Activated CD4-positive, alpha-beta T cell treated with anti-CD3 and anti-CD28 coated beads for 1 hour (primary cell): ENCODE data around the gene STARD3.

ENCODE experiments used
- DNase-seq: peaks from one replicate; pipeline ENCODE4 v3.0.0-alpha.2; 2020

STARD3 gene

DNA sequence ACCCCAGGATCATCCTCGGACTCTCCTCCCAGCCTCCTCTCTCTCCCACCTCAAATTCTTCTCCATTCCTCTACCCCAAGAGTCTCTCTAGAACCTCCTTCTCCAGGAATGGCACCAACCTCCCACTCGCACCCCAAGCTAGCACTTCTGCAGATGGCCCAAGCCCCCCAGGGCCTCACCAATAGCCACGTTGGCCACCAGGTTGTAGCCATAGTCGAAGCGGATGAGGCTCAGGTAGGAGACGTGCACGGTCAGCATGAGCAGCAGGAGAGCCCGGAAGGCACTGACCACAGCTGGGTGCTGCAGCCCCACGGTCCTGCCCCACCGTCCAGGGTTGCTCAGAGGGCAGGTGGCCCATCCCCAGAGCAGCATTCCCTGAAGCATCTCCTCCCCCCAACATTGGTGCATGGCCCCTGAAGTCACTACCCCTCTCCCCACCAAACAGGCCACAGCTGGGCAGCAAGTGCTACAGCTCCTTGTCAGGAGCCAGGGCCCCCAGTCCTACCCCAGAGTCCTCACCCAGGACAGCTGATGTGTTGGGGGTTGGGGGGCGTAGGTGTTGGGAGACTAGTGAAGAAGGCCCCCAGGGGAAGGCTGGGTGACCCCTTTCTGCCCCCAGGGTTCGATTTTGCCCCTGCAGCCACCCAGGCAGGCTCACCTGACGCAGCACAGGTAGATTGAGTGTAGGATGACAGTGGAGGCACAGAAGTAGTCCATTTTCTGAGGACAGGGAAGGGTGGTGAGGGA, 36.6 kb downstream of the STARD3 start:
- no peak for DNase-seq

GRCh38 chr17:39674179-39674578, 37.2 kb downstream of the STARD3 start:
- no peak for DNase-seq

DNA sequence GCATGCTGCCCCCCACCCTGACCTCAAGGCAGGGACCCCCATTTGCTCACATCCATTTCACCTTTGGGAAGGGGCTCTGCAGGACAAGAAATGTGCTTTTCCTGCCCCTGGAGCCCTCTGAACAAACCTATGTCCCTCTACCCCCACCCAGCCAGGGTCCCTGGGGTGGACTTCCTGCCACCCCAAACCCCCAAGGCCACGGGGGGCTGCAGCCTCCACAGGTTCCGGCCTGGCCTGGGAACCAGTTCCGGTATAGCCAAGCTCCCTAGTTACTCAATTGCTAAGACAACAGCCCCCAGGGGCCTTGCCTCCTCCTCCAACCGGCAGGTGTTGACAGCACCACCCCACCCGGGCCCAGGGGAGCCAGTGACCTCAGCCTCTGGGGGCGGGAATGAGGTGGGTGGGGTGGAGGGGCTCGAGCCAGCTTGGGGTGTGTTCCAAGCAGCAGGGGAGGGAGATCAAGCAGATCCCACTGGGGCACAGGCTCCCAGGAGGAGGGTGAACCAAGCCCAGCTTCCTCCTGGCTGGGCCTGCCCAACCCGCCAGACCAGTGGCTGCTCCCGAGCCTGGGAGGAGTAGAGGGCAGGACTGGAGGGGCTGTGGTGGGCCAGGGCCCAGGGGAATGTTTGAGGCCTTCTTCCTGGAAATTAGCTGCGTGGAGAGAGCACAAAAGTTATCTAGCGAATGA, 37.9 kb downstream of the STARD3 start:
- DNase-seq, result no peak

DNA sequence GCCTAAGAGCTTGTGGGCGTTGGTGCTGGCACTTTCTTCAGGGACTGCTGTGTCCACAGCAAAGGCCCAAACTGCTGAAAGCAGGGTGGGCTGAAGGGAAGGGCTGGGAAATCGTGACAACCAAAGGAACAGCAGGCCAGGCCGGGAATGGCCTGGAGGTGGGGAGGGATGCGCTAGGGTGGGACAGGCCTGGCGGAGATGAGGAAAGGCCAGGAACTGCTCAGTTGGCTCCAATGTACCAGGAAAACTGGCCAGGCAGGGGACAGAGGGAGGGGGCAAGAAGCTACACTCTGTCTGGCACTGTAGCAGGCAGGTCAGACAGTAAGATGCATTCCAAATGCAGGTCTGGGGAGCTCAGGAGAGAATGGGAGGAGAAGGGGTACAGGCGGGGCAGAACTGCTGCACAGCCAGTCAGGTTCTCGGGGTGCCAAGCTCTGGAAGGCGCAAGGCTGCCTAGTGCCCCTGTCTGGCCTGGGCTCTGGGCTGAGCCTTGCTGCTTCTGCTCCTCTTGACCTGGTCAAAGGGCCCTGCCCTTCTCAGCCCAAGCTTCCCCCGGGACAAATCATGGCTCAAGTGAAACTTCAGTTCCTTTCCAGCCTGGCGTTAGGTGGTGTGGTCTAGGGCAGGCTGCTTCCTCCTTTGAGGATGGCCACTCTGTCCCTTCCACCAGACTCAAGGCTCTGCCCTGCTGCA, 38.6 kb downstream of the STARD3 start:
- no peak for DNase-seq

DNA sequence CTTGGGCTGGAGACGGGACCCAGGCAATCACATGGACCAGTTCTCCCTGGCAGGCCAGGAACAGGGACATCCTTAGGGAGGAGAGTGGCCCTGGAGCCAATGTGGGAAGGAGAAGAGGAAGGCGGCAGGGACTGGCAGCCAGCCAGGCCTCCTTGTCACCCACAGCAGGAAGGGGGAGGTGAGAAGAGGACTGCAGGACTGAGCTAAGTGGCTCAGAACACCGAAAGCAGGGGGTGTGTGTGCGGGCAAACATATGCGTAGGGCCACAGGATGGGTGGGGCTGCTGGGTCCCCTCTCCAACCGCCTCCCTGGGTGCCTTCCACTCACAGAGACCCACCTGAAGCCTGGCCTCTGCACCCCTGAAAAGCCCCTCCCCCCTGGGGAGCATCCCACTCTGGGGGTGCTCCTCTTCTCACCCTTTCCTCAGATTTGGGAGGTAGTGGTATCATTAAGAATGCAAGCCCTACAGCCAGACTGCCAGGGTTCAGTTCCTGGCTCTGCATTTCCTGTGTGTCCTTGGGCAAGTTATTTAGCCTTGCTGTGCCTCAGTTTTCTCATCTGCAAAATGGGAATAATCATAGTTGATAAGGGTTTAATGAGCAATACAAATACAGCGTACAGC, 39.4 kb downstream of the STARD3 start:
- no peak for DNase-seq

GRCh38 chr17:39677072-39677471, 40.1 kb downstream of the STARD3 start:
- DNase-seq, result no peak

- DNase-seq, result no peak
These were observed 40.8 kb downstream of the STARD3 start for GRCh38 chr17:39677542-39678339.

DNA sequence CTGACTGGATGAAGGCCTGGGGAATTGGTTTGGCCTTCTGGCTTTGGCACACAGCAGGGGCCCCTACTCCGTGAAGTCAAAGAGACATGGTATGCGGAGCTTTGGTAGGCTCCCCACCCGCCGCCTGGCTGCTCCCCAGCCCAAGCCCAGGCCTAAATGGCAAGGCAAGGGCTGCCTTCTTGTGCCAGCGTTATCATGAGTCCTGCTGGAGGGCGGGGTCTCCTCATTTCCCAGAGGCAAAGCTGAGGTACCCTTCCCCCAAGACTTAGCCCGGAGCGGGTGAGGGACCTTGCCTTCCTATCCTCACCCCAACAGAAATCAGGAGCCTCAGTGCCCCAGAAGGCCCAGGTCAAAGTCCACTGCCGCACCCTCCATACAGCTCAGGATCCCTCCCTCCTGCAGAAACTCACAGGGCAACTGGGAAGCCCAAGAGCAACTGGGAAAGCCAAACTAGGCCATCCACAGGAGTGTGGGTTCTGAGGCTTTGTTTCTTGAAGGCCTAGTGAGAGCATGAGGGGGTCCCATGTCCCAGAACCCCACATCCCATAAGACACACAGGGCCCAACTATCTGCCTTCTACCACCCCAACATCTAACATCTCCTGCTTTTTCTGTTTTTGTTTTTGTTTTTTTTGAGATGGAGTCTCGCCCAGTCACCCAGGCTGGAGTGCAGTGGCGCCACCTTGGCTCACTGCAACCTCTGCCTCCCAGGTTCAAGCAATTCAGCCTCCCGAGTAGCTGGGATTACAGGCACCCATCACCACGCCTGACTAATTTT, 41.6 kb downstream of the STARD3 start:
- DNase-seq, result no peak

DNA sequence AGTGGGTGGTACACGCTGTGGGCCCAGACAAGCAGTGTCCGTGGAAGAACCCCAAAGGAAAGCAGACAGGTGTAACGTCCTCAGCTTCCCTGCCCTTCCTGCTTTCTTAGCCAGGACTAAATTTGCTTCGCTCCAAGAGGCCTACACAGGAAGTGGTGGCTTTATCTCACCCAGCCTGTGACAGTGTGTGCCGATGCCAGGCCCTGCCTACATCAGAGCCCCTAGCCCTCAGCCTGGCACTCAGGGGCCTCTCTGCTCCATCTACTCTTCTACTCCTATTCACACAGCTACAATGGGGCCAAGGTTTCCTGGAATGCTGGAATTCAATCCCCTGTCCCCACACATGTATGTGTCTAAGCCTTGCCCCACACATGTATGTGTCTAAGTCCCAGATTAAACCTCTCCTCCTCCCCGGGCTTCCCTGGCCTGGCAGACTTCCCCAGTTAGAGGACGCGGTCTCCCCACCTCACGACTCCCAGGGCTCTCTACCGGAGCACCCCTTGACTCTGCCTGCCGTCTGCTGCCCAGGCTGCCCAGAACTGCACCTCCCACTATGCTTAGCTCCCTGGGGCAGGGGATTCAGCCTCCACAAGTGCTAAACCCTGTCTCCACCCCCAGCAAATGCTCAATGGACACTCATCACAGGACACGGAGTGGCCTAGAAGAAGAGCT, 42.7 kb downstream of the STARD3 start:
- no peak for DNase-seq

- DNase-seq, result no peak
These were observed 46.5 kb downstream of the STARD3 start for GRCh38 chr17:39683295-39683939.

DNA sequence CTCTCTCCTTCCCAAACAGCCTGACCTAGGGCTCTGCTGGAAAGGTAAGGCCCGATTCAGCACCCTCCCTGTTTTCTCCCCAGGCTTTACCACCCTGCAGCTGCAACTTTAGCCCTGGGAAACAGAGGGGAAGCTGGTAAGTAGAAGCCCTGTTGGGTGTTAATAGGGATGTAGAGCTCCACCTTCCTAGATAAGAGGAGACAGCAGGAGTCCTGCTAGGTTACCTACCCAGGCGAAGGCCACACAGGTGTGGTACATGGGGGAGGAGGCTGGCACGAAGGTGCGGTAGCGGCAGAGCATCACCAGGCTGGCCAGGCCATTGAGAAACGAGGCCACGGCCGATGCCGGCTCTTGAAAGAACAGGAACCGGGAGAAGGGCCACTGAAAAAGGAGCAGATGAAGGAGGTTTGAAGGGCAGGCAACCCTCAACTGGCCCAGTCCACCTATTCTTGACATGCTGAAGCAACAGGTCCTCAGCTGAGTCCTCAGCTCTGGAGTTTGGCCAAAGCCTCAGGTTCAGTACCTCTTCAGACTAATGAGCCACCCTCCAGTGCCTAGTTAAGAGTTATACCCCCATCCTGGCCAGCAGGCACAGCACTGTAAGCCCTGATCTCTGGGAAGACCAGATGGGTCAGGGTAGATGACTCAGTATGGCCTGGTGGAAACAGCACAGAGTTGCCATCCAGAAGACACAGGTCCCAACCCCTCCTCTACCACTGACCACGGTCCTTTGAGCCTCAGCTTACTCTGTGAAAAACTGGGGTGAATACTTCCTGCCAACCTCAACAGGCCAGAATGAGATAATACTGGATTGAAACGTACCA, 47.6 kb downstream of the STARD3 start:
- no peak for DNase-seq

DNA sequence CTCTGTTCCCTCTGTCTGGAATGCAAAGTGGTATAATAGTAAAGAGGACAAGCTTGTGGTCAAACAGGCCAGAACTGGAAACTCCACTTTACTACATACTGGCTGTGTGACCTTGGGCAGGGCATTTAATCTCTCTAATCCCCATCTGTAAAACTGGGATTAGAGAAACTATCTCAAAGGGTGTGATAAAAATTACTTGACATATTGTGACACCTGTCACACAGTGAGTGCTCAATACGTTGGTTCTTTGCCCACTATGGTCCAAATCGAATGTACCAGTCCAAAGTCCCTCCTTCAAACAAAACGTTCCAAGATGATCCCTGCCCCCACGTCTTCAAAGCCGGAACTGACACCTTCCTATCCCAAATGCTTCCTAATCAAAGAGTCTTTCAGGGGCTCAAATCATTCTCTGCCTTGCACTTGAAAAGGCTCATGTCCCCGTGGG, 50.2 kb downstream of the STARD3 start:
- DNase-seq, result no peak

GRCh38 chr17:39687546-39688474, 50.9 kb downstream of the STARD3 start, which contains the start of gene PGAP3:
Gene PGAP3, minus strand, starts transcription at chr17:39688057. Its CDS starts 43 bp downstream, at chr17:39688014.
- DNase-seq, result peak; percentile 64

DNA sequence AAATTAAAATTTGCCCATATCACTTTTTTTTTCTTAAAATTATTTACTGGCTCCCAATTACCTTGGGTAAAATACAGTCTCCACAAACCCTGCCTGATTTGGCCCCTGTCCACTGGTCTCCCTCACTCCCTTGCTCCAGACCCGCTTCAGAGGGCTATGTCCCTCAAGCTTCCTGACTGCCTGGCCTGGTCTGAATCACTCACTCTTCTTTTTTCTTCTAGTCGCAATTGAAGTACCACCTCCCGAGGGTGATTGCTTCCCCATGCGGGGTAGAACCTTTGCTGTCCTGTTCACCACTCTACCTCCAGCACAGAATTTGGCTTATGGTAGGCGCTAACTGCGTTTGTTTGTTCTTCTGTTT, 51.5 kb downstream of the STARD3 start:
- no peak for DNase-seq

GRCh38 chr17:39688945-39689344, 52.0 kb downstream of the STARD3 start:
- no peak for DNase-seq

GRCh38 chr17:39694593-39694992, 57.6 kb downstream of the STARD3 start:
- DNase-seq, result no peak

GRCh38 chr17:39695089-39695474, 58.1 kb downstream of the STARD3 start:
- DNase-seq, result no peak

- DNase-seq, result no peak
These were observed 59.8 kb downstream of the STARD3 start for GRCh38 chr17:39696731-39697130.

GRCh38 chr17:39697961-39698360, 61.0 kb downstream of the STARD3 start:
- DNase-seq, result no peak
